Keratinocyte (primary cell): ENCODE data around the gene SND1. TPM values are rescaled to one million over a fixed set of nuclear protein-coding genes. Genes with fewer than 3 reads are reported as not detected.
A peak's percentile ranks its signal among the peaks of the same experiment; 100 is the strongest.

Experiments
- DNase-seq: peaks from one replicate; pipeline ENCODE4 v3.0.0-alpha.2; 2011; ENCODE audit warnings: low read depth, missing footprints, low spot score
- FAIRE-seq: peaks from 2 replicates; lab custom pipeline; 2011; peaks lifted over from hg19 to GRCh38; lab: Jason Lieb, UNC
- H2AFZ ChIP-seq: 2 replicates; pipeline ENCODE4 v1.6.0; 2012; ENCODE audit warnings: low read length, control low read depth, inconsistent platforms; ENCODE audit not compliant: control insufficient read depth
- H3K27ac ChIP-seq: 2 replicates; pipeline ENCODE4 v1.5.1; 2011; ENCODE audit warnings: low read length; ENCODE audit not compliant: control insufficient read depth, insufficient read depth
- H3K27me3 ChIP-seq: 3 replicates; pipeline ENCODE4 v1.6.0; 2011; ENCODE audit warnings: low read length; ENCODE audit not compliant: control insufficient read depth, insufficient read depth; ENCODE audit errors: extremely low read depth
- H3K36me3 ChIP-seq, 2 experiments: 2 replicates in 1 of 2; 3 replicates in 1 of 2; pipeline ENCODE4 v1.5.1; 2011; ENCODE audit warnings: low read length in 2 of 2, mild to moderate bottlenecking in 1 of 2; ENCODE audit not compliant: control insufficient read depth in 2 of 2, insufficient read depth in 2 of 2; ENCODE audit errors: extremely low read depth in 1 of 2
- H3K4me1 ChIP-seq: 3 replicates; pipeline ENCODE4 v1.5.1; 2011; ENCODE audit warnings: low read length; ENCODE audit not compliant: control insufficient read depth, insufficient read depth; ENCODE audit errors: extremely low read depth
- H3K4me2 ChIP-seq: 3 replicates; pipeline ENCODE4 v1.6.0; 2011; ENCODE audit warnings: low read depth, low read length; ENCODE audit not compliant: control insufficient read depth, insufficient read depth; ENCODE audit errors: extremely low read depth
- H3K4me3 ChIP-seq, 3 experiments: fragments of 200-600 bp in 1 of 3; sonication (generic) in 1 of 3; 2 replicates in 2 of 3; 3 replicates in 1 of 3; pipeline ENCODE4 v1.5.1; 2011 to 2016; ENCODE audit warnings: low read length in 3 of 3, mild to moderate bottlenecking in 3 of 3, control low read depth in 2 of 3, inconsistent platforms in 1 of 3, low read depth in 1 of 3, mixed read lengths in 1 of 3, mixed run types in 1 of 3, moderate library complexity in 1 of 3; ENCODE audit not compliant: control insufficient read depth in 2 of 3, insufficient read depth in 2 of 3; ENCODE audit errors: extremely low read depth in 1 of 3
- H3K79me2 ChIP-seq: 2 replicates; pipeline ENCODE4 v1.6.0; 2012; ENCODE audit warnings: low read length; ENCODE audit not compliant: control insufficient read depth, insufficient read depth
- H3K9ac ChIP-seq: 3 replicates; pipeline ENCODE4 v1.6.0; 2011; ENCODE audit warnings: low read length; ENCODE audit not compliant: control insufficient read depth, insufficient read depth; ENCODE audit errors: extremely low read depth
- H3K9me1 ChIP-seq: 3 replicates; pipeline ENCODE4 v1.6.0; 2011; ENCODE audit warnings: low read length; ENCODE audit not compliant: control insufficient read depth, insufficient read depth; ENCODE audit errors: extremely low read depth
- H3K9me3 ChIP-seq: 2 replicates; pipeline ENCODE4 v1.5.1; 2012; ENCODE audit warnings: low read depth, low read length; ENCODE audit not compliant: control insufficient read depth
- H4K20me1 ChIP-seq: 3 replicates; pipeline ENCODE4 v1.6.0; 2011; ENCODE audit warnings: low read length; ENCODE audit not compliant: control insufficient read depth, insufficient read depth; ENCODE audit errors: extremely low read depth
- CTCF ChIP-seq, 3 experiments: IDR thresholded peaks in 1 of 3; conservative IDR thresholded peaks in 1 of 3; optimal IDR thresholded peaks in 1 of 3; 2 replicates in 2 of 3; 3 replicates in 1 of 3; pipeline versions ENCODE3 to v1.5.1; 2011; ENCODE audit warnings: low read length in 3 of 3, mild to moderate bottlenecking in 3 of 3, moderate library complexity in 2 of 3, control low read depth in 1 of 3, inconsistent platforms in 1 of 3; ENCODE audit not compliant: insufficient read depth in 2 of 3; ENCODE audit errors: extremely low read depth in 1 of 3
- EZH2 ChIP-seq: IDR thresholded peaks from one replicate; pipeline ENCODE4 v1.6.1; 2012; ENCODE audit warnings: inconsistent platforms, mild to moderate bottlenecking, low read length, moderate library complexity
- dilution Hi-C: fragments of 300-500 bp; cut with MboI; formaldehyde crosslinking; loops from one replicate; pipeline ENCODE4 v1.7.0; 2020; ENCODE audit warnings: low sequenced_read_pairs; ENCODE audit not compliant: extremely low pct_ligation_motif_present
- polyA plus RNA-seq, 5 experiments: library from polyadenylated mRNA; depleted of rRNA in 3 of 5; stranded (reverse) in 3 of 5; stranded (forward) in 1 of 5; unstranded in 1 of 5; fragments of >200 nt; gene quantifications; 1 replicate in 1 of 5; 2 replicates in 3 of 5; 3 replicates in 1 of 5; pipeline versions ENCODE4 v1.2.1 to v1.2.3, GENCODE V29; 2011 to 2012; ENCODE audit warnings: missing spikeins in 2 of 5, low read depth in 1 of 5, low replicate concordance in 1 of 5

Gene SND1
- polyA plus RNA-seq, 1 donor (not counting 4 experiments of a cell fraction or from before 2014, with no cell fraction given): 140 TPM

- peaks cover 0 to 6% of the 10 kb centered on the region in 2 experiments for H3K36me3 ChIP-seq
- H3K9ac ChIP-seq: no peak overlapping the region
- H3K27ac ChIP-seq: peak overlapping the region; percentile 1
- H3K4me1 ChIP-seq: peaks cover 2% of the 10 kb centered on the region
- FAIRE-seq: no peak
- H3K9me1 ChIP-seq: no peaks in the 10 kb centered on the region
- no peak overlapping the region for H3K4me3 ChIP-seq
- dilution Hi-C loops: no loop called here
- no peaks in the 10 kb centered on the region for H4K20me1 ChIP-seq
- no peaks in the 10 kb centered on the region for H3K9me3 ChIP-seq
- H3K27me3 ChIP-seq: peaks cover 8% of the 10 kb centered on the region
- H3K79me2 ChIP-seq: no peaks in the 10 kb centered on the region
- H2AFZ ChIP-seq: no peak overlapping the region
- DNase-seq: no peak
- TF ChIP-seq EZH2 (no peak), CTCF (optimal IDR thresholded peaks at IDR 0.05 in 1 of 3, IDR thresholded peaks at IDR 0.05 in 1 of 3, conservative IDR thresholded peaks at IDR 0.05 in 1 of 3; ENCODE audit: extremely low read depth in 1 of 3, insufficient read depth in 2 of 3, low read length in 3 of 3) (no peak)
- H3K4me2 ChIP-seq: no peak overlapping the region
Observed at GRCh38 chr7:128099204-128099671, 447.2 kb downstream of the SND1 start.

GRCh38 chr7:128100225-128100948 lies 448.4 kb downstream of the SND1 start:
- dilution Hi-C loops: no loop called here
- H3K4me1 ChIP-seq: peaks cover 2% of the 10 kb centered on the region
- FAIRE-seq: no peak
- no peak overlapping the region for H3K27ac ChIP-seq
- H3K9me3 ChIP-seq: no peaks in the 10 kb centered on the region
- peaks cover 17% of the 10 kb centered on the region for H3K27me3 ChIP-seq
- H3K79me2 ChIP-seq: no peaks in the 10 kb centered on the region
- TF ChIP-seq CTCF (optimal IDR thresholded peaks at IDR 0.05 in 1 of 3, IDR thresholded peaks at IDR 0.05 in 1 of 3, conservative IDR thresholded peaks at IDR 0.05 in 1 of 3; ENCODE audit: extremely low read depth in 1 of 3, insufficient read depth in 2 of 3, low read length in 3 of 3) (no peak), EZH2 (no peak)
- no peaks in the 10 kb centered on the region for H4K20me1 ChIP-seq
- H3K4me3 ChIP-seq: no peak overlapping the region
- H3K9ac ChIP-seq: no peak overlapping the region
- H3K36me3 ChIP-seq: peaks cover 0 to 2% of the 10 kb centered on the region in 2 experiments
- H3K9me1 ChIP-seq: no peaks in the 10 kb centered on the region
- H2AFZ ChIP-seq: no peak overlapping the region
- no peak for DNase-seq
- no peak overlapping the region for H3K4me2 ChIP-seq
